ENCODE measurements around the gene CRYL1.

DNA sequence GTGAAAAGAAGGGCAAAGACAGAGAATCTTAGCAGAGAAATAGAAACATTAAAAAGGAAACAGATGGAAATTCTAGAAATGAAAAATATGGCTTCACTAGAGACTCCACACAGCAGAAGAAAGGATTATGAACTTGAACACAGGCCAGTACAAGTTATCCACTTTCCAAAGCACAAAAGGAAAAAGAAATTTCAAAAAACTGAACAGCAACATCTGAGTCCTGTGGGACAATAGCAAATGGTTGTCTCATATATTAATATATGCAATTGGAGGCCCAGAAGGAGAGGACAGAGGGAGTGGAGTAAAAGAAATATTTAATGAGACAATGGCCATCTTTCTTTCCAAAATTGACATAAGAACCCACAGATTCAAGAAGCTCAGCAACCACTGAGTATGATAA lies 151.8 kb downstream of the CRYL1 start:
- TF ChIP-seq, protein P1, sequence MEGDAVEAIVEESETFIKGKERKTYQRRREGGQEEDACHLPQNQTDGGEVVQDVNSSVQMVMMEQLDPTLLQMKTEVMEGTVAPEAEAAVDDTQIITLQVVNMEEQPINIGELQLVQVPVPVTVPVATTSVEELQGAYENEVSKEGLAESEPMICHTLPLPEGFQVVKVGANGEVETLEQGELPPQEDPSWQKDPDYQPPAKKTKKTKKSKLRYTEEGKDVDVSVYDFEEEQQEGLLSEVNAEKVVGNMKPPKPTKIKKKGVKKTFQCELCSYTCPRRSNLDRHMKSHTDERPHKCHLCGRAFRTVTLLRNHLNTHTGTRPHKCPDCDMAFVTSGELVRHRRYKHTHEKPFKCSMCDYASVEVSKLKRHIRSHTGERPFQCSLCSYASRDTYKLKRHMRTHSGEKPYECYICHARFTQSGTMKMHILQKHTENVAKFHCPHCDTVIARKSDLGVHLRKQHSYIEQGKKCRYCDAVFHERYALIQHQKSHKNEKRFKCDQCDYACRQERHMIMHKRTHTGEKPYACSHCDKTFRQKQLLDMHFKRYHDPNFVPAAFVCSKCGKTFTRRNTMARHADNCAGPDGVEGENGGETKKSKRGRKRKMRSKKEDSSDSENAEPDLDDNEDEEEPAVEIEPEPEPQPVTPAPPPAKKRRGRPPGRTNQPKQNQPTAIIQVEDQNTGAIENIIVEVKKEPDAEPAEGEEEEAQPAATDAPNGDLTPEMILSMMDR (IDR thresholded peaks at IDR 0.05), result no peak
- no peak for TF ChIP-seq POLR2A (IDR thresholded peaks at IDR 0.05)

Measured in adrenal gland (tissue), 5 donors.